ENCODE measurements around the gene PSMF1. TPM values are rescaled to one million over a fixed set of nuclear protein-coding genes. Genes with fewer than 3 reads are reported as not detected.

The PSMF1 gene, protein sequence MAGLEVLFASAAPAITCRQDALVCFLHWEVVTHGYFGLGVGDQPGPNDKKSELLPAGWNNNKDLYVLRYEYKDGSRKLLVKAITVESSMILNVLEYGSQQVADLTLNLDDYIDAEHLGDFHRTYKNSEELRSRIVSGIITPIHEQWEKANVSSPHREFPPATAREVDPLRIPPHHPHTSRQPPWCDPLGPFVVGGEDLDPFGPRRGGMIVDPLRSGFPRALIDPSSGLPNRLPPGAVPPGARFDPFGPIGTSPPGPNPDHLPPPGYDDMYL
- 198 to 224 TPM (median 215 TPM) in 5 replicates for total RNA-seq (2022; extraction: Qiagen RNA extraction; ENCODE audit: low read depth)

DNA sequence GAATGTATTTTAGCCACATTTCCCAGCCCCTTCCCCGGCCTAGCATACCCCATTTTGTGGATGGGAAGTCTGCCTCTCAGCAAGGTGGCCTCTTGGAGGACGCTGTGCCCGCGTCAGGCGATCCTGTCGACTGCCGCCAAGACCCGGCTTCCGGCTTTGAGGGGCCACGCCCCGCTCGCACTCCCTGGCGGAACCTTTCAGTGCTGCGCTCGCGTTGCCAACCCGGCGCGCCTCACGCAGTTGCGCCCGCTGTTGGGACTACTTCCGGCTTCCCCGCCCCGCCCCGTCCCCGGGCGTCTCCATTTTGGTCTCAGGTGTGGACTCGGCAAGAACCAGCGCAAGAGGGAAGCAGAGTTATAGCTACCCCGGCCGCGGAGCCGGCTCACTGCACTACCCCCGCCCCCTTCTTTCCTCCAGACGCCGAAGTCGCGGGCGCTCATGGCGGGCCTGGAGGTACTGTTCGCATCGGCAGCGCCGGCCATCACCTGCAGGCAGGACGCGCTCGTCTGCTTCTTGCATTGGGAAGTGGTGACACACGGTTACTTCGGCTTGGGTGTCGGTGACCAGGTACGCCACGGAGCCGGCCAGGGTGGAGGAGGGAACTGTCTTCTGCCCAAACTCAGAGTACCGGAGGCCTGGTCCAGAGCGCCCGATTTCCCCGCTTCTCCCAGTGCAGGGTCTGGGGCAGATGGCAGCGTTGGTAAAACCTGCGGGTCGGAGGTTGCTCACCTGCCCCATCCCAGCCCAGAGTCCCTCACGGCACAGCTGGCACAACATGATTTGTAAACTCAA is at the start of gene PSMF1:
Gene PSMF1 (plus strand): TSS at position 267 of the 792 bp plus-strand sequence. CDS start 172 bp downstream, at position 439.

DNA sequence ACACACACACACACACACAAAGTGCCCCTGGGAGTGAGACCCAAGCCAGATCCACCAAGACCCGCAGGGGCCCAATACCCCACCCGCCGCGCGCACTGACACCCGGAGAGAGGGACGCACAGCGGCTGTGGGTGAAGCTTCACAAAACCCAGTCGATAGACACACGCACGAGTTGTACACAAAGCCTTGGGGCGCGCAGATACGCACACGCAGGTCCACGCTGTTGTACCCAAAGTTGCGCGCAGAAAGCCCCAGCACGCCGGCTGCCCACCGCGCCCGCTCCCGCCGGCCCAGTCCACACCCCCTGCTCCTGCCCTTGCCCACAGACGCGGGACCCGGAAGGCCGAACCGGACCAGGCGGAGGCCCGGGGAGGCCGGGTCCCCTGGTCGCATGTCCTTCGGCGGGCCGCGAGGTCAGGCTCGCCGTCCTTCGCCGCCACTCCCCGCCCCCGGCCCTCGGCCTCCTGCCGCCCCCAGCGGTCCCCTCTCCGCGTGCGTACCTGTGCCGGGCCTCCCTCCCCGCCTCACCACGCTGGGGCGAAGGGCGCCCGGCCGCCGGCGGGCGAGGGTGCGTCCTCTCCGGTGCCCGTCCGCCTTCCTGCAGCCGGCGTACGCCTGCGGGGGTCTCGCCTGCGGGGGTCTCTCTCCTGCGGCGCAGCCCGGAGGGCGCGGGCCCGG is 66.4 kb downstream of the PSMF1 start, which contains the start of gene TMEM74B:
Gene TMEM74B (minus strand): TSS at position 344 of the 678 bp plus-strand sequence. CDS start 1,180 bp downstream, outside the sequence.

DNA sequence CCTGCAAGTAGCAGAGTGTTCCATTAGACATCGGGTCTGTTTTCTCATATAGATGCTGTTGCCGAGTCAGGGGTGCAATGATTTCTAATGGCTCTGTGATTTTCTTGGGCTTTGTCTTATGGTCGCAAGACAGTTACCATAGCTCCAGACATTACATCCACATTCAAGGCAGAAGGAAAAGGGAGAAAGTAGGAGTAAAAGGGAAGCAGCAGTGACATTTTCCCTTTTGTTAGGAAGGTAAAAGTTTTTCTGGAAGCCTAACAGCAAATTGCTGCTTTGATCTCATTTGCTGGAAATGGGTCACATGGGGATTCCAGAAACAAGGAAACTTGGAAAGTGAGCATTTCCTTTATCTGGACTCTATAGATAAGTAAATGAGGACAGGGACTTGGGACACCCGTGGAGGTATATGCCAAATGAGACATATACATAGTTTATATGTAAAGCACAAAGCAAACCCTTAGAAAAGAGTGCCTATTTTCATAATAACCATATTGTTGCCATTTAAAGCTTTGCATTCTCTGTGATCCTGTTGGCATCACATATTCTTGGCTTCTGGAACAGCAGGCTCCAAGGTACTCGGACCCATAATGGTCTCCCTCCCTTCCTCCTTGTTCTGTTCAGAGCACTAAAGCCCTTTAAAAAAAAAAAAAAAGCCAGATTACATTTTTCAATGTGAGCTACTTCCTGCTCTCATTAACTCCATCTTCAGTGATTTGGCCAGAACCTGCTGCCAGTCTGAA is 84.5 kb downstream of the PSMF1 start, which contains the start of gene C20orf202:
Gene C20orf202 (plus strand): TSS at position 693 of the 743 bp plus-strand sequence. CDS start 132 bp downstream, outside the sequence.

Other genes starting within 250 kb of the PSMF1 start
- gene ANGPT4, start 202.3 kb upstream of the PSMF1 start, total RNA-seq (2022; extraction: Qiagen RNA extraction; ENCODE audit: low read depth) = 0.04 to 0.06 TPM in 2 of 5 replicates, not detected in the others
- gene RSPO4, start 116.3 kb upstream of the PSMF1 start, total RNA-seq (2022; extraction: Qiagen RNA extraction; ENCODE audit: low read depth) = not detected in 5 replicates
- 2.5 to 5.3 TPM (median 3.4 TPM) in 5 replicates for gene TMEM74B, start 66.4 kb downstream of the PSMF1 start, total RNA-seq (2022; extraction: Qiagen RNA extraction; ENCODE audit: low read depth)
- not detected in 5 replicates for gene C20orf202, start 84.9 kb downstream of the PSMF1 start, total RNA-seq (2022; extraction: Qiagen RNA extraction; ENCODE audit: low read depth)
- gene RAD21L1, start 107.4 kb downstream of the PSMF1 start, total RNA-seq (2022; extraction: Qiagen RNA extraction; ENCODE audit: low read depth) = not detected in 5 replicates
- gene SNPH, start 147.7 kb downstream of the PSMF1 start, total RNA-seq (2022; extraction: Qiagen RNA extraction; ENCODE audit: low read depth) = 2.4 to 5.1 TPM (median 4.4 TPM) in 5 replicates
- gene SDCBP2, start 210.5 kb downstream of the PSMF1 start, total RNA-seq (2022; extraction: Qiagen RNA extraction; ENCODE audit: low read depth) = 0.81 to 1.6 TPM (median 1.4 TPM) in 5 replicates

Data from A549 treated with ZK216348 at 1 μM for 4 hours (cell line).